GM19238 (cell line): Measurements from ENCODE around the gene GBGT1.
A peak's percentile ranks its signal among the peaks of the same experiment; 100 is the strongest.
"Not testable (repeated sequence)": the region's sequence is repeated elsewhere in the genome, so short reads cannot be mapped to it uniquely, and the experiment has no call there.

Source experiments
- DNase-seq: peaks from one replicate; pipeline ENCODE4 v3.0.0; 2011; ENCODE audit warnings: low spot score; ENCODE audit not compliant: insufficient read length

Gene GBGT1

GRCh38 chr9:133199648-133200321 is 36.1 kb upstream of the GBGT1 start:
- peak; percentile 45 for DNase-seq

- DNase-seq: no peak
Measured at GRCh38 chr9:133195029-133195428, 31.3 kb upstream of the GBGT1 start.

GRCh38 chr9:133194597-133194996 is 30.9 kb upstream of the GBGT1 start:
- no peak for DNase-seq

GRCh38 chr9:133191989-133192388 is 28.3 kb upstream of the GBGT1 start:
- no peak for DNase-seq

GRCh38 chr9:133189826-133190225 is 26.1 kb upstream of the GBGT1 start:
- DNase-seq: no peak

GRCh38 chr9:133188843-133189180 is 25.1 kb upstream of the GBGT1 start:
- no peak for DNase-seq

GRCh38 chr9:133188006-133188842 is 24.5 kb upstream of the GBGT1 start:
- DNase-seq: no peak

- DNase-seq: no peak
Measured at GRCh38 chr9:133187561-133188005, 23.9 kb upstream of the GBGT1 start.

- no peak for DNase-seq
Measured at GRCh38 chr9:133186736-133187135, 23.0 kb upstream of the GBGT1 start.

- DNase-seq: no peak
Measured at GRCh38 chr9:133184971-133185370, 21.3 kb upstream of the GBGT1 start.

- no peak for DNase-seq
Measured at GRCh38 chr9:133182151-133182550, 18.4 kb upstream of the GBGT1 start.

- no peak for DNase-seq
Measured at GRCh38 chr9:133181561-133181960, 17.8 kb upstream of the GBGT1 start.

- no peak for DNase-seq
Measured at GRCh38 chr9:133180953-133181352, 17.2 kb upstream of the GBGT1 start.

GRCh38 chr9:133173056-133173455 is 9.3 kb upstream of the GBGT1 start:
- DNase-seq: no peak

- no peak for DNase-seq
Measured at GRCh38 chr9:133171161-133171961, 7.6 kb upstream of the GBGT1 start.

- DNase-seq: no peak
Measured at GRCh38 chr9:133170716-133171115, 7.0 kb upstream of the GBGT1 start.

GRCh38 chr9:133169687-133170086 is 6.0 kb upstream of the GBGT1 start:
- not testable (repeated sequence) for DNase-seq

GRCh38 chr9:133169102-133169501 is 5.4 kb upstream of the GBGT1 start:
- DNase-seq: no peak

- no peak for DNase-seq
Measured at GRCh38 chr9:133168432-133168831, 4.7 kb upstream of the GBGT1 start.

- DNase-seq: no peak
Measured at GRCh38 chr9:133167769-133168168, 4.1 kb upstream of the GBGT1 start.

GRCh38 chr9:133167096-133167730 is 3.5 kb upstream of the GBGT1 start:
- no peak for DNase-seq

GRCh38 chr9:133166392-133166791 is 2.7 kb upstream of the GBGT1 start:
- no peak for DNase-seq
